T-helper 17 cell (primary cell): ENCODE results near the gene CACNA1F. TPM values are rescaled to one million over a fixed set of nuclear protein-coding genes. Genes with fewer than 3 reads are reported as not detected.
"Not testable (repeated sequence)": the region's sequence is repeated elsewhere in the genome, so short reads cannot be mapped to it uniquely, and the experiment has no call there.

Source experiments
- ATAC-seq: fragments of 150-1000 bp; cut with Tn5 transposase; 2 replicates; pipeline ENCODE4 v1.10.0; 2021; ENCODE audit warnings: mild to moderate bottlenecking, moderate library complexity
- DNase-seq, 3 donors: peaks; one replicate each; pipeline versions ENCODE4 v3.0.0 to v3.0.0-alpha.2; 2020 to 2021
- H3K9me3 ChIP-seq: one replicate; pipeline ENCODE4 v1.7.0; 2013; ENCODE audit warnings: low read length, mild to moderate bottlenecking; ENCODE audit not compliant: control insufficient read depth, poor library complexity, severe bottlenecking
- H3K27ac Mint-ChIP-seq: one replicate; pipeline ENCODE4 v1.8.0; 2022; ENCODE audit warnings: mild to moderate bottlenecking, moderate library complexity, mixed read lengths
- H3K27me3 Mint-ChIP-seq: one replicate; pipeline ENCODE4 v1.8.0; 2022; ENCODE audit warnings: mixed read lengths
- H3K36me3 Mint-ChIP-seq: one replicate; pipeline ENCODE4 v1.8.0; 2022; ENCODE audit warnings: low read depth, mixed read lengths
- H3K4me1 Mint-ChIP-seq: one replicate; pipeline ENCODE4 v1.8.0; 2022; ENCODE audit warnings: mild to moderate bottlenecking, mixed read lengths
- H3K4me3 Mint-ChIP-seq: one replicate; pipeline ENCODE4 v1.8.0; 2022; ENCODE audit warnings: mild to moderate bottlenecking, moderate library complexity, mixed read lengths
- total RNA-seq, 4 donors: library from RNA in 2 of 4; stranded (reverse) in 2 of 4; gene quantifications; one replicate each; pipeline ENCODE4 v1.2.3 and lab custom pipeline; 2022 to 2026

The CACNA1F gene
- total RNA-seq, 2 donors from 2014 or later: 0.47 to 0.67 TPM

- H3K27me3 Mint-ChIP-seq: no peaks in the 10 kb centered on the region
- no peak overlapping the region for H3K27ac Mint-ChIP-seq
- DNase-seq (no peak), ATAC-seq (no peak)
- H3K9me3 ChIP-seq: no peaks in the 10 kb centered on the region
- peaks cover 18% of the 10 kb centered on the region for H3K4me1 Mint-ChIP-seq
- H3K36me3 Mint-ChIP-seq: peaks cover 9% of the 10 kb centered on the region
- no peak overlapping the region for H3K4me3 Mint-ChIP-seq
Measured at GRCh38 chrX:49178537-49178936, 54.6 kb downstream of the CACNA1F start.

GRCh38 chrX:49177873-49178480 is 55.2 kb downstream of the CACNA1F start:
- Mint-ChIP-seq H3K27me3 (no peaks in the 10 kb centered on the region), H3K36me3 (peaks cover 9% of the 10 kb centered on the region), H3K4me1 (peaks cover 21% of the 10 kb centered on the region), H3K4me3 (no peak overlapping the region), H3K27ac (no peak overlapping the region)
- ATAC-seq (no peak), DNase-seq (no peak)
- H3K9me3 ChIP-seq: no peaks in the 10 kb centered on the region

GRCh38 chrX:49177338-49177833 is 55.8 kb downstream of the CACNA1F start:
- Mint-ChIP-seq H3K27ac (peak overlapping the region; percentile 83), H3K36me3 (peaks cover 9% of the 10 kb centered on the region), H3K4me1 (peaks cover 23% of the 10 kb centered on the region), H3K27me3 (no peaks in the 10 kb centered on the region), H3K4me3 (no peak overlapping the region)
- ATAC-seq (peak; percentile 74), DNase-seq (no peak)
- H3K9me3 ChIP-seq: no peaks in the 10 kb centered on the region

- Mint-ChIP-seq H3K36me3 (peaks cover 9% of the 10 kb centered on the region), H3K27ac (peak overlapping the region; percentile 83), H3K4me1 (peaks cover 19% of the 10 kb centered on the region), H3K27me3 (no peaks in the 10 kb centered on the region), H3K4me3 (no peak overlapping the region)
- ATAC-seq (no peak), DNase-seq (no peak)
- H3K9me3 ChIP-seq: no peaks in the 10 kb centered on the region
Measured at GRCh38 chrX:49176421-49177326, 56.5 kb downstream of the CACNA1F start.

- H3K27me3 Mint-ChIP-seq: no peaks in the 10 kb centered on the region
- H3K9me3 ChIP-seq: no peaks in the 10 kb centered on the region
- peaks cover 6% of the 10 kb centered on the region for H3K36me3 Mint-ChIP-seq
- H3K27ac Mint-ChIP-seq: peak overlapping the region; percentile 83
- no peak overlapping the region for H3K4me3 Mint-ChIP-seq
- H3K4me1 Mint-ChIP-seq: peaks cover 19% of the 10 kb centered on the region
- ATAC-seq: no peak
- no peak for DNase-seq
Measured at GRCh38 chrX:49175435-49176274, 57.5 kb downstream of the CACNA1F start.

GRCh38 chrX:49174723-49175122 is 58.4 kb downstream of the CACNA1F start:
- Mint-ChIP-seq H3K4me3 (no peak overlapping the region), H3K27ac (no peak overlapping the region), H3K36me3 (peaks cover 2% of the 10 kb centered on the region), H3K27me3 (no peaks in the 10 kb centered on the region), H3K4me1 (peaks cover 19% of the 10 kb centered on the region)
- no peak for ATAC-seq
- H3K9me3 ChIP-seq: no peaks in the 10 kb centered on the region
- no peak for DNase-seq

GRCh38 chrX:49173544-49173943 is 59.6 kb downstream of the CACNA1F start:
- H3K27ac Mint-ChIP-seq, H3K27me3 Mint-ChIP-seq, H3K36me3 Mint-ChIP-seq, H3K4me3 Mint-ChIP-seq, H3K9me3 ChIP-seq, DNase-seq, ATAC-seq: not testable (repeated sequence)
- peaks cover 15% of the 10 kb centered on the region for H3K4me1 Mint-ChIP-seq

GRCh38 chrX:49172280-49172780 is 60.8 kb downstream of the CACNA1F start:
- H3K9me3 ChIP-seq: no peaks in the 10 kb centered on the region
- Mint-ChIP-seq H3K4me3 (peak overlapping the region; percentile 90), H3K36me3 (no peaks in the 10 kb centered on the region), H3K27me3 (no peaks in the 10 kb centered on the region), H3K4me1 (peaks cover 16% of the 10 kb centered on the region), H3K27ac (peak overlapping the region; percentile 71)
- DNase-seq (peak in 2 of 3 donors; percentile 60 to 62), ATAC-seq (peak; percentile 78)

- ATAC-seq (peak; percentile 50), DNase-seq (peak in 2 of 3 donors; percentile 63 to 69)
- H3K4me1 Mint-ChIP-seq: peaks cover 18% of the 10 kb centered on the region
- no peaks in the 10 kb centered on the region for H3K9me3 ChIP-seq
- peak within 1 kb of the TSS; percentile 71 for H3K27ac Mint-ChIP-seq
- no peaks in the 10 kb centered on the region for H3K36me3 Mint-ChIP-seq
- peak within 1 kb of the TSS; percentile 90 for H3K4me3 Mint-ChIP-seq
- no peaks in the 10 kb centered on the region for H3K27me3 Mint-ChIP-seq
Measured at GRCh38 chrX:49171752-49172279, 61.3 kb downstream of the CACNA1F start, which contains the start of gene PLP2. PLP2 (plus strand) TSS chrX:49171898; CDS start chrX:49172001, 103 bp downstream.

- H3K36me3 Mint-ChIP-seq: no peaks in the 10 kb centered on the region
- ATAC-seq (no peak), DNase-seq (no peak)
- H3K4me3 Mint-ChIP-seq: peak overlapping the region; percentile 89
- H3K27me3 Mint-ChIP-seq: no peaks in the 10 kb centered on the region
- H3K4me1 Mint-ChIP-seq: peaks cover 19% of the 10 kb centered on the region
- no peaks in the 10 kb centered on the region for H3K9me3 ChIP-seq
- H3K27ac Mint-ChIP-seq: peak overlapping the region; percentile 96
Measured at GRCh38 chrX:49167740-49168108, 65.4 kb downstream of the CACNA1F start.

- peak; percentile 33 to 58 (median 48) for DNase-seq
- peak; percentile 53 for ATAC-seq
- no peaks in the 10 kb centered on the region for H3K9me3 ChIP-seq
- Mint-ChIP-seq H3K27me3 (no peaks in the 10 kb centered on the region), H3K27ac (peak overlapping the region; percentile 96), H3K36me3 (no peaks in the 10 kb centered on the region), H3K4me3 (peak overlapping the region; percentile 89), H3K4me1 (peaks cover 18% of the 10 kb centered on the region)
Measured at GRCh38 chrX:49166914-49167739, 66.0 kb downstream of the CACNA1F start.
